Measurements from ENCODE around the gene CHMP2A. TPM values are rescaled to one million over a fixed set of nuclear protein-coding genes. Genes with fewer than 3 reads are reported as not detected.

The CHMP2A gene
- total and polyA plus RNA-seq, 9 donors, result 54.2 to 143 (median 98.3) TPM

DNA sequence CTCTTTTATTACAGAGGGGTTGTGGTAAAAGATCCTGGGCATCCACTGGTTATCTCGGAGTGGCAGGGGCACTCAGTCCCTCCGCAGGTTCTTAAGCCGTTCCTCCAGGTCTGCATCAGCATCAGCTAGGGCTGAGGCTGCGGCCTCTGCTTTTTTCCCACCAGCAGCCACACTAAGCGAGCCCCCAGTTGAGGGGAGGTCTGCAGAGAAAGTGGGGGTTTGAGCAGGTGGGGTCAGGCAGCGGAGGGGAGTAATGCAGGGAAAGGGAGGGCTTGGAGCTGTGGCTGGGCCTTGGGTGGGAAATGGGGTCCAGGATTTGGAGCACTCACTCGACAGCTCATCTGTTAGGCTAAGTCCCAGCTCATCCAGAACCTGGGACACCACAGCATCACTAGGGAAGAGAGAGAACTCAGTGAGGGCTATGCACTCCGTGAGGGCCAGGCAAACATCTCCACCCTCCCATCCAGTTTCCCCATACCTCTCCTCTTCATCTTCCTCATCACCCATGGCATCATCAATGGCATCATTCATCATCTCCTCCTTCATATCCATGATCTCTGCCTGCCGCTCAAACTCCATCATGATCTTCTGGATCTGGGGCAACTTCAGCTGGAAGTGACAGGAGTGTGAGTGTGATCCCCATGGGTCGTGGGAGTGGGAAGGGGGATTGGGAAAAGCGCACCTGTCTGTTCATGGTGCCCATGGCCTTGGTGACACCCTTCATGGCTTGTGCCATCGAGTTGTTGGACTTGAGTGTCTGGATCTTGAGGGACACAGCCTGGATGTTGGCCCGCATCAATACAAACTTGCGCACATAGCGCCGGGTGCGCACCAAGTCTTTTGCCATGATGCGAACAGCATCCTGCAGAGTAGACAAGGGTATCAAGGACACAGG, 3.1 kb downstream of the CHMP2A start:
- Histone ChIP-seq H3K4me3 (no peak overlapping the region), H3K4me1 (ENCODE audit: insufficient read depth) (peaks cover 14% of the 10 kb centered on the region), H3K27ac (no peak overlapping the region), H3K36me3 (no peaks in the 10 kb centered on the region), H3K9me3 (no peaks in the 10 kb centered on the region), H3K27me3 (no peaks in the 10 kb centered on the region)
- DNase-seq, result no peak
- intact Hi-C loops (cut with DNase I), result no loop called here
- WGBS, 3 donors, result 90% methylated on average over 18 of the region's 18 CpGs
- TF ChIP-seq, protein P1, sequence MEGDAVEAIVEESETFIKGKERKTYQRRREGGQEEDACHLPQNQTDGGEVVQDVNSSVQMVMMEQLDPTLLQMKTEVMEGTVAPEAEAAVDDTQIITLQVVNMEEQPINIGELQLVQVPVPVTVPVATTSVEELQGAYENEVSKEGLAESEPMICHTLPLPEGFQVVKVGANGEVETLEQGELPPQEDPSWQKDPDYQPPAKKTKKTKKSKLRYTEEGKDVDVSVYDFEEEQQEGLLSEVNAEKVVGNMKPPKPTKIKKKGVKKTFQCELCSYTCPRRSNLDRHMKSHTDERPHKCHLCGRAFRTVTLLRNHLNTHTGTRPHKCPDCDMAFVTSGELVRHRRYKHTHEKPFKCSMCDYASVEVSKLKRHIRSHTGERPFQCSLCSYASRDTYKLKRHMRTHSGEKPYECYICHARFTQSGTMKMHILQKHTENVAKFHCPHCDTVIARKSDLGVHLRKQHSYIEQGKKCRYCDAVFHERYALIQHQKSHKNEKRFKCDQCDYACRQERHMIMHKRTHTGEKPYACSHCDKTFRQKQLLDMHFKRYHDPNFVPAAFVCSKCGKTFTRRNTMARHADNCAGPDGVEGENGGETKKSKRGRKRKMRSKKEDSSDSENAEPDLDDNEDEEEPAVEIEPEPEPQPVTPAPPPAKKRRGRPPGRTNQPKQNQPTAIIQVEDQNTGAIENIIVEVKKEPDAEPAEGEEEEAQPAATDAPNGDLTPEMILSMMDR (IDR thresholded peaks at IDR 0.05), result no peak

GRCh38 chr19:58551123-58551497, 3.8 kb downstream of the CHMP2A start:
- WGBS, 3 donors, result 4 to 35% (median 11%) methylated on average over 1 of the region's 1 CpG
- intact Hi-C loops (cut with DNase I), result no loop called here
- Histone ChIP-seq H3K4me1 (ENCODE audit: insufficient read depth) (peaks cover 17% of the 10 kb centered on the region), H3K36me3 (no peaks in the 10 kb centered on the region), H3K27me3 (no peaks in the 10 kb centered on the region), H3K27ac (no peak overlapping the region), H3K4me3 (no peak overlapping the region), H3K9me3 (no peaks in the 10 kb centered on the region)
- DNase-seq, result no peak
- TF ChIP-seq EP300 (IDR thresholded peaks at IDR 0.05), result no peak
- TF ChIP-seq, protein P1 (IDR thresholded peaks at IDR 0.05), result no peak
- no peak for TF ChIP-seq POLR2A (IDR thresholded peaks at IDR 0.05)

GRCh38 chr19:58550362-58551122, 4.4 kb downstream of the CHMP2A start:
- 77 to 82% (median 78%) methylated on average over 13 of the region's 13 CpGs for WGBS, 3 donors
- TF ChIP-seq EP300 (IDR thresholded peaks at IDR 0.05) (no peak), POLR2A (IDR thresholded peaks at IDR 0.05) (no peak)
- TF ChIP-seq, protein P1 (IDR thresholded peaks at IDR 0.05), result no peak
- Histone ChIP-seq H3K27me3 (no peaks in the 10 kb centered on the region), H3K4me3 (no peak overlapping the region), H3K27ac (no peak overlapping the region), H3K4me1 (ENCODE audit: insufficient read depth) (peaks cover 21% of the 10 kb centered on the region), H3K36me3 (no peaks in the 10 kb centered on the region), H3K9me3 (no peaks in the 10 kb centered on the region)
- intact Hi-C loops (cut with DNase I), result no loop called here
- DNase-seq, result no peak

GRCh38 chr19:58549664-58550361, 5.1 kb downstream of the CHMP2A start:
- Histone ChIP-seq H3K4me3 (no peak overlapping the region), H3K9me3 (no peaks in the 10 kb centered on the region), H3K36me3 (no peaks in the 10 kb centered on the region), H3K27me3 (no peaks in the 10 kb centered on the region), H3K4me1 (ENCODE audit: insufficient read depth) (peaks cover 21% of the 10 kb centered on the region), H3K27ac (no peak overlapping the region)
- intact Hi-C loops (cut with DNase I), result no loop called here
- 77 to 81% (median 78%) methylated on average over 11 of the region's 11 CpGs for WGBS, 3 donors
- DNase-seq, result no peak
- TF ChIP-seq POLR2A (IDR thresholded peaks at IDR 0.05) (no peak), EP300 (IDR thresholded peaks at IDR 0.05) (no peak)
- TF ChIP-seq, protein P1 (IDR thresholded peaks at IDR 0.05), result no peak
